H1 (cell line): ENCODE measurements around the gene SYTL2. TPM values are rescaled to one million over a fixed set of nuclear protein-coding genes. Genes with fewer than 3 reads are reported as not detected.

Experiments used
- CTCF ChIA-PET: fragments of 300-600 bp; sonication (Branson Sonifier 250); formaldehyde crosslinking; loops from one replicate; lab custom pipeline; 2021; ENCODE audit not compliant: partially characterized antibody; lab: Charles Lee
- POLR2A ChIA-PET: fragments of 300-600 bp; sonication (Branson Sonifier 250); formaldehyde crosslinking; loops from one replicate; lab custom pipeline; 2021; ENCODE audit warnings: inconsistent platforms; ENCODE audit not compliant: partially characterized antibody; lab: Charles Lee
- DNase-seq, 2 experiments: peaks; one replicate each; pipeline versions ENCODE4 v3.0.0 to v3.0.0-alpha.2; 2010 to 2022; ENCODE audit warnings: low spot score in 2 of 2, low read depth in 1 of 2, mixed read lengths in 1 of 2
- FAIRE-seq: peaks from 2 replicates; lab custom pipeline; 2011; peaks lifted over from hg19 to GRCh38; lab: Jason Lieb, UNC
- H2AFZ ChIP-seq: 2 replicates; pipeline ENCODE4 v1.8.1; 2012; ENCODE audit warnings: low read length, inconsistent platforms
- H2AK5ac ChIP-seq: 2 replicates; pipeline ENCODE4 v1.6.1; 2013; ENCODE audit warnings: low read depth, low read length
- H2BK120ac ChIP-seq: replicated peaks from 2 replicates; pipeline ENCODE3; 2013; ENCODE audit warnings: low read depth, low read length, inconsistent platforms
- H2BK12ac ChIP-seq: 2 replicates; pipeline ENCODE4 v1.6.1; 2013; ENCODE audit warnings: low read depth, low read length
- H2BK15ac ChIP-seq: 2 replicates; pipeline ENCODE4 v1.6.1; 2013; ENCODE audit warnings: low read length
- H2BK20ac ChIP-seq: 2 replicates; pipeline ENCODE4 v1.6.1; 2013; ENCODE audit warnings: low read length
- H2BK5ac ChIP-seq: 2 replicates; pipeline ENCODE4 v1.6.1; 2013; ENCODE audit warnings: low read depth, low read length
- H3K14ac ChIP-seq: 2 replicates; pipeline ENCODE4 v1.6.1; 2013; ENCODE audit warnings: inconsistent platforms; ENCODE audit not compliant: insufficient read length
- H3K18ac ChIP-seq: 2 replicates; pipeline ENCODE4 v1.6.1; 2013; ENCODE audit warnings: low read length; ENCODE audit errors: extremely low read depth
- H3K23ac ChIP-seq: 2 replicates; pipeline ENCODE4 v1.6.1; 2013; ENCODE audit warnings: inconsistent platforms; ENCODE audit not compliant: insufficient read length
- H3K23me2 ChIP-seq: 2 replicates; pipeline ENCODE4 v1.6.1; 2013; ENCODE audit warnings: low read depth, low read length
- H3K27ac ChIP-seq: 2 replicates; pipeline ENCODE4 v1.6.1; 2011; ENCODE audit warnings: low read depth, low read length, inconsistent platforms
- H3K27me3 ChIP-seq, 4 experiments: replicated peaks in 1 of 4; 1 replicate in 1 of 4; 2 replicates in 3 of 4; pipeline versions ENCODE4 v1.6.1 to v1.8.1; 2011 to 2013; ENCODE audit warnings: low read length in 3 of 4, mild to moderate bottlenecking in 3 of 4, inconsistent platforms in 2 of 4, mixed read lengths in 2 of 4, moderate library complexity in 1 of 4; ENCODE audit not compliant: control insufficient read depth in 3 of 4, insufficient read depth in 3 of 4; ENCODE audit errors: extremely low read depth in 1 of 4
- H3K36me3 ChIP-seq, 4 experiments: 2 replicates each; pipeline versions ENCODE4 v1.6.1 to v1.8.1; 2011 to 2013; ENCODE audit warnings: mild to moderate bottlenecking in 4 of 4, low read length in 3 of 4, moderate library complexity in 2 of 4, control low read depth in 1 of 4, inconsistent platforms in 1 of 4; ENCODE audit not compliant: insufficient read depth in 4 of 4, control insufficient read depth in 2 of 4
- H3K4ac ChIP-seq: replicated peaks from 2 replicates; pipeline ENCODE3; 2013; ENCODE audit warnings: low read length, low read depth, mixed read lengths, inconsistent platforms; ENCODE audit not compliant: insufficient read length
- H3K4me1 ChIP-seq, 4 experiments: replicated peaks in 1 of 4; 1 replicate in 1 of 4; 2 replicates in 3 of 4; pipeline versions ENCODE4 v1.6.1 to v1.8.1; 2011 to 2013; ENCODE audit warnings: low read length in 3 of 4, inconsistent platforms in 2 of 4, mixed read lengths in 1 of 4; ENCODE audit not compliant: insufficient read depth in 4 of 4, control insufficient read depth in 3 of 4
- H3K4me2 ChIP-seq, 2 experiments: 2 replicates each; pipeline versions ENCODE4 v1.6.1 to v1.8.1; 2011 to 2013; ENCODE audit warnings: low read depth in 2 of 2, low read length in 2 of 2, control low read depth in 1 of 2, inconsistent platforms in 1 of 2, mild to moderate bottlenecking in 1 of 2; ENCODE audit not compliant: insufficient read depth in 1 of 2
- H3K4me3 ChIP-seq, 4 experiments: fragments of 200-600, 300-600 bp in 1 of 4; sonication (generic), shearing (Covaris generic), sonication (Bioruptor Twin) in 1 of 4; 2 replicates each; pipeline versions ENCODE4 v1.5.1 to v1.8.1; 2011 to 2016; ENCODE audit warnings: low read length in 4 of 4, low read depth in 3 of 4, control low read depth in 2 of 4, inconsistent platforms in 2 of 4, mild to moderate bottlenecking in 2 of 4, mixed read lengths in 1 of 4, moderate library complexity in 1 of 4; ENCODE audit not compliant: insufficient read depth in 2 of 4; ENCODE audit errors: extremely low read depth in 1 of 4
- H3K56ac ChIP-seq: replicated peaks from 2 replicates; pipeline ENCODE3; 2013; ENCODE audit warnings: low read depth, mild to moderate bottlenecking, mixed read lengths, low read length, inconsistent platforms; ENCODE audit not compliant: insufficient read length
- H3K79me1 ChIP-seq: 2 replicates; pipeline ENCODE4 v1.6.1; 2013; ENCODE audit warnings: low read depth, low read length, control low read depth
- H3K79me2 ChIP-seq, 2 experiments: 2 replicates each; pipeline versions ENCODE4 v1.6.1 to v1.8.1; 2012 to 2013; ENCODE audit warnings: low read length in 2 of 2, mild to moderate bottlenecking in 2 of 2, inconsistent platforms in 1 of 2; ENCODE audit not compliant: insufficient read depth in 2 of 2, control insufficient read depth in 1 of 2
- H3K9ac ChIP-seq, 4 experiments: replicated peaks in 1 of 4; 1 replicate in 1 of 4; 2 replicates in 3 of 4; pipeline versions ENCODE4 v1.6.1 to v1.8.1; 2011 to 2013; ENCODE audit warnings: low read depth in 3 of 4, low read length in 3 of 4, control low read depth in 2 of 4, mild to moderate bottlenecking in 2 of 4, moderate library complexity in 2 of 4, inconsistent platforms in 1 of 4; ENCODE audit errors: extremely low read depth in 1 of 4
- H3K9me3 ChIP-seq, 2 experiments: 2 replicates each; pipeline versions ENCODE4 v1.6.1 to v1.8.1; 2012 to 2013; ENCODE audit warnings: mild to moderate bottlenecking in 2 of 2, moderate library complexity in 2 of 2, control low read depth in 1 of 2, inconsistent platforms in 1 of 2, low read depth in 1 of 2, low read length in 1 of 2, mixed read lengths in 1 of 2; ENCODE audit not compliant: insufficient read depth in 2 of 2
- H4K20me1 ChIP-seq, 2 experiments: replicated peaks in 1 of 2; 2 replicates each; pipeline versions ENCODE3 to v1.8.1; 2011 to 2013; ENCODE audit warnings: inconsistent platforms in 2 of 2, low read length in 2 of 2, mild to moderate bottlenecking in 1 of 2; ENCODE audit not compliant: insufficient read depth in 2 of 2, control insufficient read depth in 1 of 2
- H4K5ac ChIP-seq: 2 replicates; pipeline ENCODE4 v1.6.1; 2013; ENCODE audit warnings: low read length, low read depth, mixed read lengths, inconsistent platforms; ENCODE audit not compliant: insufficient read length
- H4K8ac ChIP-seq: 2 replicates; pipeline ENCODE4 v1.8.0; 2013; ENCODE audit warnings: mild to moderate bottlenecking, moderate library complexity, low read length, inconsistent platforms; ENCODE audit not compliant: insufficient read depth; ENCODE audit errors: extremely low read depth
- H4K91ac ChIP-seq: replicated peaks from 2 replicates; pipeline ENCODE3; 2013; ENCODE audit warnings: low read length, mixed read lengths, inconsistent platforms; ENCODE audit not compliant: insufficient read length
- BCL11A ChIP-seq, 2 experiments: IDR thresholded peaks; one replicate each; pipeline ENCODE4 v1.6.1; 2011; ENCODE audit warnings: low read depth in 2 of 2, low read length in 2 of 2, mild to moderate bottlenecking in 2 of 2
- CTCF ChIP-seq, 3 experiments: IDR thresholded peaks; 1 replicate in 2 of 3; 2 replicates in 1 of 3; pipeline versions ENCODE4 v1.5.1 to v1.6.1; 2011; ENCODE audit warnings: low read length in 3 of 3, mild to moderate bottlenecking in 3 of 3, inconsistent platforms in 2 of 3, low read depth in 1 of 3, moderate library complexity in 1 of 3; ENCODE audit not compliant: insufficient read depth in 1 of 3; ENCODE audit errors: control extremely low read depth in 1 of 3
- E2F6 ChIP-seq: IDR thresholded peaks from 2 replicates; pipeline ENCODE4 v1.6.1; 2012; ENCODE audit warnings: inconsistent platforms
- JUND ChIP-seq: IDR thresholded peaks from 2 replicates; pipeline ENCODE4 v1.6.1; 2011; ENCODE audit warnings: mild to moderate bottlenecking, improper control_type of control experiment, low read length
- NANOG ChIP-seq: IDR thresholded peaks from 2 replicates; pipeline ENCODE4 v1.6.1; 2011; ENCODE audit warnings: low read length, low read depth, mild to moderate bottlenecking, inconsistent platforms; ENCODE audit not compliant: insufficient read depth, poor library complexity, severe bottlenecking
- POLR2A ChIP-seq, 2 experiments: IDR thresholded peaks; 1 replicate in 1 of 2; 2 replicates in 1 of 2; pipeline ENCODE4 v1.6.1; 2011; ENCODE audit warnings: low read depth in 2 of 2, low read length in 2 of 2, mild to moderate bottlenecking in 2 of 2; ENCODE audit errors: control extremely low read depth in 1 of 2
- SIN3A ChIP-seq, 2 experiments: IDR thresholded peaks in 1 of 2; conservative IDR thresholded peaks in 1 of 2; 2 replicates each; pipeline ENCODE4 v1.6.1; 2011 to 2012; ENCODE audit warnings: low read length in 2 of 2, improper control_type of control experiment in 1 of 2, low read depth in 1 of 2, mild to moderate bottlenecking in 1 of 2
- TCF12 ChIP-seq: IDR thresholded peaks from 2 replicates; pipeline ENCODE4 v1.6.1; 2011; ENCODE audit warnings: low read depth, mild to moderate bottlenecking, low read length
- USF2 ChIP-seq: IDR thresholded peaks from 2 replicates; pipeline ENCODE4 v1.6.1; 2011; ENCODE audit warnings: low read length, improper control_type of control experiment
- WGBS, 2 experiments: shearing (Covaris generic) in 1 of 2; methylation state at CpG; one replicate each; pipeline versions ENCODE4 v1.1.6 to v1.1.7; 2013 to 2015; ENCODE audit warnings: low lambda C conversion rate in 2 of 2, mixed read lengths in 2 of 2, inconsistent platforms in 1 of 2, low coverage in 1 of 2, missing lambda C conversion rate in 1 of 2; ENCODE audit not compliant: insufficient replicate concordance in 2 of 2, insufficient coverage in 1 of 2, insufficient read length in 1 of 2; ENCODE audit errors: extremely low coverage in 1 of 2, missing lambda C conversion rate in 1 of 2; 5-methylcytosine and 5-hydroxymethylcytosine counted together
- polyA plus RNA-seq, 7 experiments: library from polyadenylated mRNA; depleted of rRNA in 3 of 7; stranded (reverse) in 5 of 7; unstranded in 2 of 7; fragments of >200 nt in 5 of 7; fragments of 200-250 nt in 2 of 7; gene quantifications; 1 replicate in 5 of 7; 2 replicates in 1 of 7; 4 replicates in 1 of 7; pipeline versions ENCODE4 v1.2.1 to v1.2.3, GENCODE V29; 2011 to 2013; ENCODE audit warnings: missing spikeins in 2 of 7, mixed read lengths in 2 of 7
- total RNA-seq: library from RNA; stranded (reverse); fragmentation: NEBNext Ultra II Directional; extraction: Animal tissue kit (Norgen Biotek cat#: 25700); gene quantifications from 2 replicates; pipeline ENCODE4 v1.2.1, GENCODE V29; 2021

Gene SYTL2
- total and polyA plus RNA-seq, 2 of the 8 experiments (the other 6 are each of a cell fraction or from before 2014, with no cell fraction given) = 1.3 to 9.1 TPM

- no peak overlapping the region for H3K27ac ChIP-seq
- DNase-seq = no peak
- H3K4ac ChIP-seq = no peak overlapping the region
- H3K4me1 ChIP-seq = peaks cover 0 to 2% (median 0%) of the 10 kb centered on the region in 4 experiments; a peak in 2 of 7 replicates
- H3K4me2 ChIP-seq = no peak overlapping the region
- peaks cover 0 to 6% (median 2%) of the 10 kb centered on the region in 4 experiments; a peak in 4 of 7 replicates for H3K27me3 ChIP-seq
- ChIA-PET CTCF (interaction anchor here (1.4 kb wide), 1 partner anchor 13 kb away, joined by 3 read pairs; the partner anchor contains the start of gene CCDC89), POLR2A (interaction anchor here (0.9 to 1.0 kb wide), 2 partner anchors 8 to 9 kb away, joined by 3 to 4 read pairs; partner anchors contain the start of gene CREBZF)
- no peak overlapping the region for H3K9ac ChIP-seq
- no peaks in the 10 kb centered on the region for H3K36me3 ChIP-seq
- 91% methylated on average over 3 of the region's 3 CpGs; no CpG with 5 or more reads in 1 of the 2 experiments for WGBS, 2 experiments
- H4K5ac ChIP-seq = no peak overlapping the region
- H3K79me2 ChIP-seq = no peaks in the 10 kb centered on the region
- H3K79me1 ChIP-seq = no peaks in the 10 kb centered on the region
- no peaks in the 10 kb centered on the region for H3K23me2 ChIP-seq
- H2BK12ac ChIP-seq = no peak overlapping the region
- H3K9me3 ChIP-seq = peaks cover 7 to 8% of the 10 kb centered on the region in 2 experiments; a peak in 2 of 4 replicates
- H4K91ac ChIP-seq = no peak overlapping the region
- H2AFZ ChIP-seq = no peak overlapping the region
- no peak overlapping the region for H2BK15ac ChIP-seq
- no peak overlapping the region for H3K4me3 ChIP-seq
- no peak overlapping the region for H3K56ac ChIP-seq
- no peaks in the 10 kb centered on the region for H4K20me1 ChIP-seq
- no peak overlapping the region for H3K23ac ChIP-seq
- no peak overlapping the region for H3K14ac ChIP-seq
- no peak for FAIRE-seq
- H4K8ac ChIP-seq = no peak overlapping the region
- no peak overlapping the region for H2AK5ac ChIP-seq
- no peak overlapping the region for H2BK20ac ChIP-seq
- no peak overlapping the region for H2BK120ac ChIP-seq
- no peak overlapping the region for H3K18ac ChIP-seq
- no peak overlapping the region for H2BK5ac ChIP-seq
- TF ChIP-seq POLR2A (IDR thresholded peaks at IDR 0.05; ENCODE audit: control extremely low read depth in 1 of 2, low read depth in 2 of 2, low read length in 2 of 2) = no peak
- no peak for TF ChIP-seq SIN3A (conservative IDR thresholded peaks at IDR 0.05 in 1 of 2, IDR thresholded peaks at IDR 0.05 in 1 of 2; ENCODE audit: low read depth in 1 of 2, low read length in 2 of 2)
- no peak for TF ChIP-seq TCF12
- no peak for TF ChIP-seq E2F6
- TF ChIP-seq BCL11A (IDR thresholded peaks at IDR 0.05; ENCODE audit: low read depth in 2 of 2, low read length in 2 of 2) = no peak
- TF ChIP-seq CTCF (IDR thresholded peaks at IDR 0.05; ENCODE audit: control extremely low read depth in 1 of 3, insufficient read depth in 1 of 3, low read depth in 1 of 3, low read length in 3 of 3) = no peak
- no peak for TF ChIP-seq JUND
- TF ChIP-seq NANOG = no peak
- TF ChIP-seq USF2 = no peak
Measured at GRCh38 chr11:85673393-85673792, 137.5 kb downstream of the SYTL2 start.
